T follicular helper cell (primary cell): ENCODE results near the gene YPEL2.
"Not testable (repeated sequence)": the region's sequence is repeated elsewhere in the genome, so short reads cannot be mapped to it uniquely, and the experiment has no call there.

Experiments used
- DNase-seq: peaks from one replicate; pipeline ENCODE4 v3.0.0-alpha.2; 2020; ENCODE audit warnings: low read depth

The YPEL2 gene

GRCh38 chr17:59377410-59377809 is 46.0 kb downstream of the YPEL2 start:
- DNase-seq, result no peak

- DNase-seq, result no peak
These were observed 47.2 kb downstream of the YPEL2 start for GRCh38 chr17:59378675-59379074.

- no peak for DNase-seq
These were observed 49.0 kb downstream of the YPEL2 start for GRCh38 chr17:59380474-59380873.

- no peak for DNase-seq
These were observed 50.5 kb downstream of the YPEL2 start for GRCh38 chr17:59381716-59382570.

GRCh38 chr17:59383893-59384292 is 52.4 kb downstream of the YPEL2 start:
- DNase-seq, result no peak

GRCh38 chr17:59387351-59388068 is 56.1 kb downstream of the YPEL2 start:
- no peak for DNase-seq

GRCh38 chr17:59388069-59388556 is 56.7 kb downstream of the YPEL2 start:
- DNase-seq, result no peak

GRCh38 chr17:59389066-59389465 is 57.6 kb downstream of the YPEL2 start:
- no peak for DNase-seq

GRCh38 chr17:59391021-59391420 is 59.6 kb downstream of the YPEL2 start:
- DNase-seq, result no peak

- DNase-seq, result no peak
These were observed 61.7 kb downstream of the YPEL2 start for GRCh38 chr17:59392973-59393679.

- DNase-seq, result not testable (repeated sequence)
These were observed 62.4 kb downstream of the YPEL2 start for GRCh38 chr17:59393742-59394410.

GRCh38 chr17:59396134-59396826 is 64.8 kb downstream of the YPEL2 start:
- DNase-seq, result no peak

GRCh38 chr17:59397316-59398073 is 66.0 kb downstream of the YPEL2 start:
- DNase-seq, result no peak

GRCh38 chr17:59399914-59400313 is 68.5 kb downstream of the YPEL2 start:
- DNase-seq, result no peak

- no peak for DNase-seq
These were observed 69.4 kb downstream of the YPEL2 start for GRCh38 chr17:59400858-59401257.

GRCh38 chr17:59401274-59401673 is 69.8 kb downstream of the YPEL2 start:
- no peak for DNase-seq

GRCh38 chr17:59401725-59402124 is 70.3 kb downstream of the YPEL2 start:
- DNase-seq, result no peak

- no peak for DNase-seq
These were observed 71.3 kb downstream of the YPEL2 start for GRCh38 chr17:59402760-59403159.

- DNase-seq, result no peak
These were observed 73.0 kb downstream of the YPEL2 start for GRCh38 chr17:59404471-59404870.

- DNase-seq, result no peak
These were observed 74.7 kb downstream of the YPEL2 start for GRCh38 chr17:59405944-59406705.
